NCI-H526 treated with DMSO at 0.1 percent for 48 hours (cell line): ENCODE data around the gene CYB5A.
"Not testable (repeated sequence)": the region's sequence is repeated elsewhere in the genome, so short reads cannot be mapped to it uniquely, and the experiment has no call there.

ENCODE experiments used
- DNase-seq: peaks from one replicate; lab custom pipeline; 2025; lab: John Stamatoyannopoulos, UW

CYB5A gene

GRCh38 chr18:74294526-74294925 lies 2.8 kb upstream of the CYB5A start:
- DNase-seq, result no peak

- DNase-seq, result not testable (repeated sequence)
Observed at GRCh38 chr18:74292982-74293381, 1.2 kb upstream of the CYB5A start.

- no peak for DNase-seq
Observed at GRCh38 chr18:74292541-74292858, 737 bp upstream of the CYB5A start.

GRCh38 chr18:74291472-74291770 lies 342 bp downstream of the CYB5A start:
- no peak for DNase-seq

GRCh38 chr18:74290794-74291471 lies 830 bp downstream of the CYB5A start:
- peak; percentile 48 for DNase-seq

- DNase-seq, result no peak
Observed at GRCh38 chr18:74290021-74290420, 1.7 kb downstream of the CYB5A start.

GRCh38 chr18:74289137-74289536 lies 2.6 kb downstream of the CYB5A start:
- no peak for DNase-seq

GRCh38 chr18:74288730-74289129 lies 3.0 kb downstream of the CYB5A start:
- DNase-seq, result no peak

GRCh38 chr18:74288041-74288440 lies 3.7 kb downstream of the CYB5A start:
- DNase-seq, result no peak

- DNase-seq, result no peak
Observed at GRCh38 chr18:74286856-74287255, 4.9 kb downstream of the CYB5A start.

- no peak for DNase-seq
Observed at GRCh38 chr18:74286106-74286855, 5.5 kb downstream of the CYB5A start.

GRCh38 chr18:74285583-74285982 lies 6.2 kb downstream of the CYB5A start:
- not testable (repeated sequence) for DNase-seq

- DNase-seq, result no peak
Observed at GRCh38 chr18:74284980-74285355, 6.8 kb downstream of the CYB5A start.

GRCh38 chr18:74284191-74284979 lies 7.4 kb downstream of the CYB5A start:
- DNase-seq, result no peak

GRCh38 chr18:74283646-74284045 lies 8.1 kb downstream of the CYB5A start:
- DNase-seq, result no peak

GRCh38 chr18:74282755-74283554 lies 8.8 kb downstream of the CYB5A start:
- DNase-seq, result no peak

- no peak for DNase-seq
Observed at GRCh38 chr18:74281980-74282754, 9.6 kb downstream of the CYB5A start.

- DNase-seq, result no peak
Observed at GRCh38 chr18:74281011-74281979, 10.5 kb downstream of the CYB5A start.

GRCh38 chr18:74278983-74279382 lies 12.8 kb downstream of the CYB5A start:
- no peak for DNase-seq

- DNase-seq, result no peak
Observed at GRCh38 chr18:74278058-74278457, 13.7 kb downstream of the CYB5A start.
